Erythroblast (primary cell): ENCODE data around the gene RBKS.

Experiments used
- DNase-seq, 2 experiments: peaks; one replicate each; lab custom pipeline; 2025; lab: John Stamatoyannopoulos, UW
- GATA1 ChIP-seq: IDR thresholded peaks from 2 replicates; pipeline ENCODE4 v1.6.1; 2011; ENCODE audit warnings: low read depth, mild to moderate bottlenecking, control low read depth, low read length, moderate library complexity
- POLR2A ChIP-seq: IDR thresholded peaks from 2 replicates; pipeline ENCODE4 v1.6.1; 2011; ENCODE audit warnings: mild to moderate bottlenecking, low read length

Gene RBKS

GRCh38 chr2:27824401-27824800, 65.8 kb downstream of the RBKS start:
- TF ChIP-seq GATA1, result no peak
- DNase-seq, result no peak

GRCh38 chr2:27823569-27823968, 66.6 kb downstream of the RBKS start:
- TF ChIP-seq POLR2A (no peak), GATA1 (no peak)
- no peak for DNase-seq

- TF ChIP-seq GATA1, result no peak
- no peak for TF ChIP-seq POLR2A
These were observed 67.1 kb downstream of the RBKS start for GRCh38 chr2:27823135-27823534.

GRCh38 chr2:27822049-27822448, 68.1 kb downstream of the RBKS start:
- no peak for TF ChIP-seq GATA1
- TF ChIP-seq POLR2A, result no peak
- no peak for DNase-seq

More at GRCh38 chr2:27823135-27823534, 67.1 kb downstream of the RBKS start:
- DNase-seq, result no peak

- no peak for DNase-seq
- no peak for TF ChIP-seq GATA1
- no peak for TF ChIP-seq POLR2A
These were observed 74.2 kb downstream of the RBKS start for GRCh38 chr2:27815860-27816438.

GRCh38 chr2:27814758-27815157, 75.4 kb downstream of the RBKS start:
- no peak for DNase-seq
- TF ChIP-seq POLR2A (no peak), GATA1 (no peak)

GRCh38 chr2:27811768-27812167, 78.4 kb downstream of the RBKS start:
- DNase-seq, result no peak

GRCh38 chr2:27810455-27810854, 79.7 kb downstream of the RBKS start:
- no peak for TF ChIP-seq GATA1
- no peak for TF ChIP-seq POLR2A
- no peak for DNase-seq

More at GRCh38 chr2:27811768-27812167, 78.4 kb downstream of the RBKS start:
- TF ChIP-seq POLR2A (no peak), GATA1 (no peak)

- no peak for TF ChIP-seq GATA1
- no peak for TF ChIP-seq POLR2A
- no peak for DNase-seq
These were observed 80.4 kb downstream of the RBKS start for GRCh38 chr2:27809761-27810241.

- DNase-seq, result no peak
- TF ChIP-seq GATA1 (no peak), POLR2A (no peak)
These were observed 81.2 kb downstream of the RBKS start for GRCh38 chr2:27808984-27809383.

GRCh38 chr2:27808418-27808817, 81.8 kb downstream of the RBKS start:
- no peak for DNase-seq
- TF ChIP-seq GATA1 (no peak), POLR2A (no peak)

- DNase-seq, result peak in 1 of 2 experiments; percentile 25
- TF ChIP-seq GATA1 (no peak), POLR2A (no peak)
These were observed 82.7 kb downstream of the RBKS start for GRCh38 chr2:27807476-27807875.

GRCh38 chr2:27806311-27807059, 83.7 kb downstream of the RBKS start:
- TF ChIP-seq POLR2A (no peak), GATA1 (no peak)
- no peak for DNase-seq

- TF ChIP-seq POLR2A (no peak), GATA1 (no peak)
- DNase-seq, result no peak
These were observed 85.0 kb downstream of the RBKS start for GRCh38 chr2:27805180-27805579.
